ENCODE results near the gene ANO10. TPM values are rescaled to one million over a fixed set of nuclear protein-coding genes. Genes with fewer than 3 reads are reported as not detected.

ANO10 gene
- total RNA-seq, 1 donor from 2014 or later, result 45.4 TPM

DNA sequence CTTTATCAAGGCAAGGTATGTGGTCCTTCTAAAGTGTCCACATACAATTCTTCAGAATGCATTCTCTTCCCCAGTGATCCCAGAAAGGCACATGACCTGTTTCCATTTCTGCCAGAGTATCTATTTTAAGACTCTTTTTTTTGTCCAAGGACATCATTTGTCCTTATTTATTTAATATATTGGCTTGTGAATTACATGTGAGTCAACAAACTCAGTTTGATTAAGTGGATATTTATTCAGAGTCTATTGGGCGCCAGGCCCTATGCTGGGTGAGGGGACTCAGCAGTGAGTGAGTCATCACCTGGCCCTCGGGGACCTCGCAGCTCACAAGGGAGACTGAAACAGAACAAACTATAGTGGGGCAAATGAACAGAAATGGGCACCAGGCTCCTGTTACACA is 198.7 kb downstream of the ANO10 start:
- DNase-seq (ENCODE audit: low read depth), result peak; percentile 64
- no peak for FAIRE-seq
- Histone ChIP-seq H2AFZ (ENCODE audit: low read depth, low read length) (no peak overlapping the region), H3K79me2 (ENCODE audit: insufficient read depth, low read length) (no peaks in the 10 kb centered on the region), H3K4me2 (ENCODE audit: low read length) (no peak overlapping the region), H3K27ac (ENCODE audit: low read depth, low read length) (no peak overlapping the region), H3K9ac (ENCODE audit: low read length) (no peak overlapping the region), H3K4me1 (ENCODE audit: insufficient read depth, low read length) (no peaks in the 10 kb centered on the region), H3K4me3 (ENCODE audit: insufficient read depth, low read depth, low read length) (no peak overlapping the region), H3K27me3 (ENCODE audit: insufficient read depth, low read length) (no peaks in the 10 kb centered on the region), H3K36me3 (ENCODE audit: insufficient read depth, low read length) (no peaks in the 10 kb centered on the region), H4K20me1 (ENCODE audit: insufficient read depth, low read length) (no peaks in the 10 kb centered on the region), H3K9me3 (ENCODE audit: insufficient read depth, low read depth, low read length) (no peaks in the 10 kb centered on the region)
- Mint-ChIP-seq H3K27ac (ENCODE audit: unreplicated experiment) (no peak overlapping the region), H3K4me1 (ENCODE audit: low read depth, unreplicated experiment) (peaks cover 5% of the 10 kb centered on the region), H3K4me3 (ENCODE audit: unreplicated experiment) (no peak overlapping the region), H3K9me3 (ENCODE audit: unreplicated experiment) (no peaks in the 10 kb centered on the region), H3K36me3 (ENCODE audit: low read depth, unreplicated experiment) (peaks cover 9% of the 10 kb centered on the region), H3K27me3 (ENCODE audit: low read depth, unreplicated experiment) (no peaks in the 10 kb centered on the region)
- TF ChIP-seq, protein P1, sequence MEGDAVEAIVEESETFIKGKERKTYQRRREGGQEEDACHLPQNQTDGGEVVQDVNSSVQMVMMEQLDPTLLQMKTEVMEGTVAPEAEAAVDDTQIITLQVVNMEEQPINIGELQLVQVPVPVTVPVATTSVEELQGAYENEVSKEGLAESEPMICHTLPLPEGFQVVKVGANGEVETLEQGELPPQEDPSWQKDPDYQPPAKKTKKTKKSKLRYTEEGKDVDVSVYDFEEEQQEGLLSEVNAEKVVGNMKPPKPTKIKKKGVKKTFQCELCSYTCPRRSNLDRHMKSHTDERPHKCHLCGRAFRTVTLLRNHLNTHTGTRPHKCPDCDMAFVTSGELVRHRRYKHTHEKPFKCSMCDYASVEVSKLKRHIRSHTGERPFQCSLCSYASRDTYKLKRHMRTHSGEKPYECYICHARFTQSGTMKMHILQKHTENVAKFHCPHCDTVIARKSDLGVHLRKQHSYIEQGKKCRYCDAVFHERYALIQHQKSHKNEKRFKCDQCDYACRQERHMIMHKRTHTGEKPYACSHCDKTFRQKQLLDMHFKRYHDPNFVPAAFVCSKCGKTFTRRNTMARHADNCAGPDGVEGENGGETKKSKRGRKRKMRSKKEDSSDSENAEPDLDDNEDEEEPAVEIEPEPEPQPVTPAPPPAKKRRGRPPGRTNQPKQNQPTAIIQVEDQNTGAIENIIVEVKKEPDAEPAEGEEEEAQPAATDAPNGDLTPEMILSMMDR (IDR thresholded peaks at IDR 0.05; ENCODE audit: insufficient read depth, low read depth, low read length), result no peak
- no peak for TF ChIP-seq EZH2 (IDR thresholded peaks at IDR 0.05; ENCODE audit: insufficient read depth, low read length)

DNA sequence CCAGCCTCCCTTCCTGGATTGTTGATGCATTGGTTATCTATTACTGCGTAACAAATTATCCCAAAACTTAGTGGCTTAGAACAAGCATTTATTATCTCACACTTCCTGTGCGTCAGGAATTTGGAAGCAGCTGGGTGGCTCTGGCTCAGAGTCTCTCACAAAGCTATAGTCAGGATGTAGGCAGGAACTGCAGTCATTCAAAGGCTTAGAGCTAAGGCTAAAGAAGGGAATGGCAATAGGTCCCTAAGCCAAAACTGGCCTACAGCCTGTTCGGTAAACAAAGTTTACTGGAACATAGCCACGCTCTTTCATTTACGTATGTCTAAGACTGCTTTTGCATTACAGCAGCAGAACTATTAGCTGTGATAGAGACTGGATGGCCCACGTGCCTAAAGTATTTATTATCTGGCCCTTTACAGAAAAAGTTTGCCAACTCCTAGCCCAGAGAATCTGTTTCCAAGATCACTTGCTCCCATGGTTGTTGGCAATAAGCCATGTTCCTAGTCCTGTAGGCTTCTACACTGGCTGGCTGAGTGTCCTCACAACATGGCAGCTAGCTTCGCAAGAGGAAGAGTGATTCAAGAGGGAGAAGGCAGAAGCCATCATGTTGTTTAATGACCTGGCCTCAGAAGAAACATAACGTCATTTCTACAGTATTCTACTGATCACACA is 203.1 kb downstream of the ANO10 start:
- FAIRE-seq, result no peak
- peaks cover 4% of the 10 kb centered on the region for H3K4me1 Mint-ChIP-seq (ENCODE audit: low read depth, unreplicated experiment)
- no peaks in the 10 kb centered on the region for H3K9me3 Mint-ChIP-seq (ENCODE audit: unreplicated experiment)
- no peaks in the 10 kb centered on the region for H3K27me3 Mint-ChIP-seq (ENCODE audit: low read depth, unreplicated experiment)
- Histone ChIP-seq H3K4me2 (ENCODE audit: low read length) (no peak overlapping the region), H2AFZ (ENCODE audit: low read depth, low read length) (no peak overlapping the region), H4K20me1 (ENCODE audit: insufficient read depth, low read length) (no peaks in the 10 kb centered on the region), H3K27ac (ENCODE audit: low read depth, low read length) (no peak overlapping the region), H3K9ac (ENCODE audit: low read length) (no peak overlapping the region), H3K9me3 (ENCODE audit: insufficient read depth, low read depth, low read length) (no peaks in the 10 kb centered on the region), H3K4me1 (ENCODE audit: insufficient read depth, low read length) (no peaks in the 10 kb centered on the region), H3K79me2 (ENCODE audit: insufficient read depth, low read length) (no peaks in the 10 kb centered on the region), H3K27me3 (ENCODE audit: insufficient read depth, low read length) (no peaks in the 10 kb centered on the region), H3K4me3 (ENCODE audit: insufficient read depth, low read depth, low read length) (no peak overlapping the region), H3K36me3 (ENCODE audit: insufficient read depth, low read length) (no peaks in the 10 kb centered on the region)
- H3K36me3 Mint-ChIP-seq (ENCODE audit: low read depth, unreplicated experiment), result peaks cover 3% of the 10 kb centered on the region
- H3K4me3 Mint-ChIP-seq (ENCODE audit: unreplicated experiment), result no peak overlapping the region
- TF ChIP-seq EZH2 (IDR thresholded peaks at IDR 0.05; ENCODE audit: insufficient read depth, low read length), result no peak
- TF ChIP-seq, protein P1 (IDR thresholded peaks at IDR 0.05; ENCODE audit: insufficient read depth, low read depth, low read length), result no peak
- peak; percentile 71 for DNase-seq (ENCODE audit: low read depth)
- no peak overlapping the region for H3K27ac Mint-ChIP-seq (ENCODE audit: unreplicated experiment)

DNA sequence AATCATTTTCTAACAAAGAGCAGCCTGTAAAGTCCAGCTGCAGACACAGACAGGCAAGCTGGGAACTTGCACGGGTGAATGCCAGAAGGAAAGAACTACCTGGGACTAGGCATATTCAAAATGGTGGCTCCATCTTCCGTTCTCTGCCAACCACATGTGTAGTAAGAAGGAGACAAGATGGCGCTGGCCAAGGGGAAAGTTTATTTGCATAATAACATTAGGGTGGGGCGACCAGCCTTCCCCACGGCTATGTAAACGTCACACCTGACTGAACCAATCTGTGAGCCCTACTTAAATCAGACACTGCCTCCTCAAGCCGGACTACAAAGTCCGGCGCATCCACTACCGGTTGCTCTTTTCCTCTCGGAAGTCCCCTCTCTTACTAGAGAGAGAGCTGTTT is 204.7 kb downstream of the ANO10 start:
- H3K36me3 ChIP-seq (ENCODE audit: insufficient read depth, low read length), result no peaks in the 10 kb centered on the region
- H3K27me3 ChIP-seq (ENCODE audit: insufficient read depth, low read length), result no peaks in the 10 kb centered on the region
- no peak for DNase-seq (ENCODE audit: low read depth)
- Mint-ChIP-seq H3K27ac (ENCODE audit: unreplicated experiment) (no peak overlapping the region), H3K4me3 (ENCODE audit: unreplicated experiment) (no peak overlapping the region), H3K27me3 (ENCODE audit: low read depth, unreplicated experiment) (no peaks in the 10 kb centered on the region), H3K36me3 (ENCODE audit: low read depth, unreplicated experiment) (peaks cover 7% of the 10 kb centered on the region), H3K9me3 (ENCODE audit: unreplicated experiment) (no peaks in the 10 kb centered on the region), H3K4me1 (ENCODE audit: low read depth, unreplicated experiment) (peaks cover 4% of the 10 kb centered on the region)
- no peaks in the 10 kb centered on the region for H3K9me3 ChIP-seq (ENCODE audit: insufficient read depth, low read depth, low read length)
- no peak for FAIRE-seq
- H4K20me1 ChIP-seq (ENCODE audit: insufficient read depth, low read length), result no peaks in the 10 kb centered on the region
- no peaks in the 10 kb centered on the region for H3K79me2 ChIP-seq (ENCODE audit: insufficient read depth, low read length)
- no peaks in the 10 kb centered on the region for H3K4me1 ChIP-seq (ENCODE audit: insufficient read depth, low read length)
- H3K4me3 ChIP-seq (ENCODE audit: insufficient read depth, low read depth, low read length), result no peak overlapping the region
- H3K9ac ChIP-seq (ENCODE audit: low read length), result no peak overlapping the region
- H3K27ac ChIP-seq (ENCODE audit: low read depth, low read length), result no peak overlapping the region
- H2AFZ ChIP-seq (ENCODE audit: low read depth, low read length), result no peak overlapping the region
- TF ChIP-seq EZH2 (IDR thresholded peaks at IDR 0.05; ENCODE audit: insufficient read depth, low read length), result no peak
- H3K4me2 ChIP-seq (ENCODE audit: low read length), result no peak overlapping the region
